CD4-positive, alpha-beta T cell (primary cell): ENCODE results near the gene DDX24. TPM values are rescaled to one million over a fixed set of nuclear protein-coding genes. Genes with fewer than 3 reads are reported as not detected.

Source experiments
- ATAC-seq: fragments of 200-7000 bp; cut with Tn5 transposase; one replicate; pipeline ENCODE4 v1.10.0; 2022; ENCODE audit warnings: mild to moderate bottlenecking; ENCODE audit not compliant: poor library complexity
- CTCF ChIA-PET: fragments of 350-600 bp; sonication (Branson Sonifier 250); formaldehyde crosslinking; loops from one replicate; lab custom pipeline; 2021; ENCODE audit warnings: antibody characterized with exemption, inconsistent platforms; lab: Charles Lee
- POLR2A ChIA-PET: fragments of 350-600 bp; sonication (Branson Sonifier 250); formaldehyde crosslinking; loops from one replicate; lab custom pipeline; 2021; ENCODE audit warnings: antibody characterized with exemption, inconsistent platforms; lab: Charles Lee
- DNase-seq, 14 experiments: peaks; one replicate each; pipeline ENCODE4 v3.0.0-alpha.2; 2013 to 2020; ENCODE audit warnings: mixed read lengths in 2 of 14
- H3K27ac ChIP-seq, 2 donors: one replicate each; pipeline versions ENCODE4 v1.5.1 to v1.7.0; 2013; ENCODE audit warnings: low read length in 2 of 2, low read depth in 1 of 2, mild to moderate bottlenecking in 1 of 2
- H3K27me3 ChIP-seq, 2 experiments: 1 replicate in 1 of 2; 2 replicates in 1 of 2; pipeline versions ENCODE4 v1.6.1 to v1.7.0; 2013; ENCODE audit warnings: low read length in 2 of 2, control low read depth in 1 of 2, mild to moderate bottlenecking in 1 of 2, moderate library complexity in 1 of 2; ENCODE audit not compliant: insufficient read depth in 2 of 2, control insufficient read depth in 1 of 2
- H3K36me3 ChIP-seq: one replicate; pipeline ENCODE4 v1.6.1; 2013; ENCODE audit warnings: low read length, control low read depth; ENCODE audit not compliant: insufficient read depth
- H3K4me1 ChIP-seq: one replicate; pipeline ENCODE4 v1.6.1; 2013; ENCODE audit warnings: low read length, control low read depth; ENCODE audit not compliant: insufficient read depth
- H3K4me3 ChIP-seq: one replicate; pipeline ENCODE4 v1.5.1; 2013; ENCODE audit warnings: mild to moderate bottlenecking, low read length, moderate library complexity
- H3K9me3 ChIP-seq, 2 experiments: 1 replicate in 1 of 2; 2 replicates in 1 of 2; pipeline versions ENCODE4 v1.6.1 to v1.7.0; 2013; ENCODE audit warnings: low read length in 2 of 2, mild to moderate bottlenecking in 2 of 2, control low read depth in 1 of 2, moderate library complexity in 1 of 2; ENCODE audit not compliant: control insufficient read depth in 1 of 2, insufficient read depth in 1 of 2
- H3K27ac Mint-ChIP-seq: one replicate; pipeline ENCODE4 v1.8.0; 2020; ENCODE audit warnings: mixed read lengths
- H3K27me3 Mint-ChIP-seq: one replicate; pipeline ENCODE4 v1.8.0; 2021; ENCODE audit warnings: mixed read lengths
- H3K36me3 Mint-ChIP-seq: one replicate; pipeline ENCODE4 v1.8.0; 2021; ENCODE audit warnings: low read depth, mixed read lengths
- H3K4me1 Mint-ChIP-seq: one replicate; pipeline ENCODE4 v1.8.0; 2021; ENCODE audit warnings: low read depth, mixed read lengths
- H3K4me3 Mint-ChIP-seq: one replicate; pipeline ENCODE4 v1.8.0; 2020; ENCODE audit warnings: mild to moderate bottlenecking, mixed read lengths
- H3K9me3 Mint-ChIP-seq: one replicate; pipeline ENCODE4 v1.8.0; 2020; ENCODE audit warnings: mixed read lengths
- CTCF ChIP-seq: fragments of 200-600 bp; IDR thresholded peaks from one replicate; pipeline ENCODE4 v1.8.0; 2022; ENCODE audit warnings: antibody characterized with exemption, mild to moderate bottlenecking
- intact Hi-C, 2 experiments: fragments of 100-400 bp; cut with DNase I in 1 of 2; cut with micrococcal nuclease in 1 of 2; formaldehyde crosslinking; loops; one replicate each; pipeline versions ENCODE4 v1.15.1 to v1.9.0; 2023 to 2025; cut with DNase I, micrococcal nuclease
- total RNA-seq, 174 experiments: library from RNA in 2 of 174; stranded (reverse) in 2 of 174; gene quantifications; one replicate each; pipeline ENCODE4 v1.2.3 and lab custom pipeline; 2021 to 2026

Gene DDX24
- total RNA-seq, 2 experiments from 2014 or later = 678 to 711 TPM

- Mint-ChIP-seq H3K4me3 (no peak overlapping the region), H3K36me3 (peaks cover 98% of the 10 kb centered on the region), H3K27me3 (no peaks in the 10 kb centered on the region), H3K27ac (no peak overlapping the region), H3K4me1 (peaks cover 26% of the 10 kb centered on the region), H3K9me3 (no peaks in the 10 kb centered on the region)
- ChIA-PET POLR2A (interaction anchor here (0.8 to 1.1 kb wide), 2 partner anchors 10 to 29 kb away, joined by 3 to 4 read pairs; partner anchors contain the start of genes DDX24 and IFI27L1), CTCF (interaction anchor here (1.1 kb wide), 1 partner anchor 85 kb away, joined by 3 read pairs; no protein-coding TSS in a partner anchor)
- no peaks in the 10 kb centered on the region for H3K9me3 ChIP-seq
- peak in 1 of 14 experiments; percentile 4 for DNase-seq
- H3K27ac ChIP-seq = no peak overlapping the region
- H3K27me3 ChIP-seq = no peaks in the 10 kb centered on the region
- TF ChIP-seq CTCF = no peak
- no peak overlapping the region for H3K4me3 ChIP-seq
- peaks cover 97% of the 10 kb centered on the region for H3K36me3 ChIP-seq
- H3K4me1 ChIP-seq = peaks cover 4% of the 10 kb centered on the region
- no peak for ATAC-seq
- intact Hi-C loops = loop anchor here in 1 of 2 experiments (2.0 kb wide), 1 partner anchor 129 kb away; no protein-coding TSS in a partner anchor
Measured at GRCh38 chr14:94051779-94052178, 29.2 kb downstream of the DDX24 start.

GRCh38 chr14:94051115-94051514 is 29.9 kb downstream of the DDX24 start:
- Histone ChIP-seq H3K4me1 (no peaks in the 10 kb centered on the region), H3K36me3 (peaks cover 97% of the 10 kb centered on the region), H3K4me3 (no peak overlapping the region), H3K27me3 (no peaks in the 10 kb centered on the region), H3K27ac (no peak overlapping the region), H3K9me3 (no peaks in the 10 kb centered on the region)
- intact Hi-C loops = loop anchor here in 1 of 2 experiments (2.0 kb wide), 1 partner anchor 130 kb away; no protein-coding TSS in a partner anchor
- ChIA-PET POLR2A (interaction anchor here (0.7 to 1.1 kb wide), 2 partner anchors 30 kb away, joined by 3 to 4 read pairs; partner anchors contain the start of genes DDX24 and IFI27L1), CTCF (interaction anchor here (1.1 kb wide), 1 partner anchor 86 kb away, joined by 3 read pairs; no protein-coding TSS in a partner anchor)
- ATAC-seq = no peak
- TF ChIP-seq CTCF = no peak
- no peaks in the 10 kb centered on the region for H3K9me3 Mint-ChIP-seq
- H3K36me3 Mint-ChIP-seq = peaks cover 98% of the 10 kb centered on the region
- DNase-seq = peak in 1 of 14 experiments; percentile 23
- no peaks in the 10 kb centered on the region for H3K27me3 Mint-ChIP-seq
- peaks cover 22% of the 10 kb centered on the region for H3K4me1 Mint-ChIP-seq
- no peak overlapping the region for H3K4me3 Mint-ChIP-seq
- peak overlapping the region; percentile 69 for H3K27ac Mint-ChIP-seq

GRCh38 chr14:94050231-94050880 is 30.6 kb downstream of the DDX24 start:
- H3K36me3 ChIP-seq = peaks cover 97% of the 10 kb centered on the region
- CTCF ChIA-PET = no interaction called here
- H3K4me1 ChIP-seq = no peaks in the 10 kb centered on the region
- H3K27ac Mint-ChIP-seq = peak overlapping the region; percentile 69
- H3K9me3 ChIP-seq = no peaks in the 10 kb centered on the region
- POLR2A ChIA-PET = interaction anchor here (0.6 to 0.7 kb wide), 2 partner anchors 17 to 31 kb away, joined by 3 to 5 read pairs; partner anchors contain the start of genes DDX24 and IFI27L1
- no peak for TF ChIP-seq CTCF
- H3K4me3 Mint-ChIP-seq = peak overlapping the region; percentile 30
- intact Hi-C loops = loop anchor here in 1 of 2 experiments (2.0 kb wide), 1 partner anchor 130 kb away; no protein-coding TSS in a partner anchor
- H3K27me3 ChIP-seq = no peaks in the 10 kb centered on the region
- DNase-seq (peak in 2 of 14 experiments; percentile 4 to 5), ATAC-seq (no peak)
- no peaks in the 10 kb centered on the region for H3K27me3 Mint-ChIP-seq
- no peak overlapping the region for H3K27ac ChIP-seq
- no peaks in the 10 kb centered on the region for H3K9me3 Mint-ChIP-seq
- H3K36me3 Mint-ChIP-seq = peaks cover 98% of the 10 kb centered on the region
- no peak overlapping the region for H3K4me3 ChIP-seq
- H3K4me1 Mint-ChIP-seq = peaks cover 16% of the 10 kb centered on the region
